ENCODE measurements around the gene INTS3. TPM values are rescaled to one million over a fixed set of nuclear protein-coding genes. Genes with fewer than 3 reads are reported as not detected.

Gene INTS3
- total and polyA plus RNA-seq, 9 donors = 28.5 to 48.6 (median 35.8) TPM

DNA sequence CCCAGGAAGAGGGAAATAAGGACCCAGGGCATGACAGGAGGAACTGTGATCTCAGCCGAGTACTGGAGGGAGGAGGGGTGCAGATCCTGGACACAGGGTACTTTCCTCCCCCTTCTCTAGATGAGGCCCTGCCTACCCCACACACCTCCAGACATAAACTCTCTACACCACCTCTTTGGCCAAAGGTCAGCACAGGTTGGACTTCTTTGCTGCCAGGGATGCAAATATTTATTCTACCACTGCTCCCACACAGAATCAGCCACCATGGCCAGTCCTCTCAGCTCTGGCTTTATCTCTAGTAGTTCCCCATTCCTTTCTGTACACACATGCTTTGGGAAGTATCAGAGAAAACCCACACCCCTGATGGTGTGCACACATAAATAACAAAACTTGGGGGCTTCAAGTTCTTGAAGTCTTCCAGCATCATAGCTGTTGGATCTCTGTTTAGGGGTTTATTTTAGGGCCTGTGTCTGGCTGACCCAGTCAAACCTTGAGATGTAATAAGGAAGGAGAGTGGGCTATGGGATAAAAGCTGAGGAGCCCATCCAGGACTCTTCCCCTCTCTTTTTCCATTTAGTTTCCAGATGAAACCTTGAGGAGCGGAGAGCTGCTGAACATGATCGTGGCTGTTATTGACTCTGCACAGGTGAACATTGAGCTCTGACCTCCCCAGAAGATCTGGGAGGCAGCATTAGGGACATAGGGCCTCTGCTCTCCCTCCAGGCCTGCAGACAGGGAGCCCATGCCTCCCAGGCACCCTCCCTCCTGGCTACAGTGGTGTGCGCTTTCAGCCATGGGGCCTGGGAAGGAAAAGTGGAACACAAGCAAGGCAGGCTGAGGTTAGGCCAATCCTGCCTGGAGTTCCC, 40.7 kb downstream of the INTS3 start:
- 100% methylated on average over 1 of the region's 4 CpGs for WGBS (ENCODE audit: insufficient coverage)
- Histone ChIP-seq H3K27me3 (ENCODE audit: control insufficient read depth, insufficient read depth, low read length) (no peaks in the 10 kb centered on the region), H3K4me3 (ENCODE audit: low read length) (no peak overlapping the region), H3K27ac (ENCODE audit: low read length) (no peak overlapping the region), H3K4me1 (ENCODE audit: control insufficient read depth, insufficient read depth, low read length) (peaks cover 22% of the 10 kb centered on the region), H3K36me3 (ENCODE audit: control insufficient read depth, insufficient read depth, low read length) (peaks cover 73% of the 10 kb centered on the region), H3K9me3 (replicated peaks; ENCODE audit: control insufficient read depth, low read depth, low read length) (no peaks in the 10 kb centered on the region)
- DNase-seq = no peak

DNA sequence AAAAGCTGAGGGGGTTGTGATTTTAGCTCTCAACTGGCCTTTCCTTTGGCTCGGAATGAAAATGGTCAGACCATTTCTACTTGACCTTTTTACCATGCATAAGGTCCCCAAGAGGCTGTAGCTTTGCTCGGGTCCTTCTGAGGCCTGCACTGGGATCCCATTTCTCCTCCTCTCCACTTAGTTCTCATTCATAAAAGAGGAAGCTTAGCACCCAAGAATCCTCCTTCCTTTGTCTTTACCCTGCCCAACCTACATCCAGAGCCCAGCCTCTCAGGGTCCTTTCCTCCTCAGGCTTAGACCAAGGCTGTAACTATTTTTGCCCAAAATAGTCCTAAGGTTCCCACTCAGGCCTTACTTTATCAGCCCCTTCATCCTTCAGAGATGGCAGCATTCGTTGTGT, 41.4 kb downstream of the INTS3 start:
- WGBS (ENCODE audit: insufficient coverage) = 78% methylated on average over 3 of the region's 3 CpGs
- no peaks in the 10 kb centered on the region for H3K9me3 ChIP-seq (replicated peaks; ENCODE audit: control insufficient read depth, low read depth, low read length)
- no peaks in the 10 kb centered on the region for H3K27me3 ChIP-seq (ENCODE audit: control insufficient read depth, insufficient read depth, low read length)
- no peak overlapping the region for H3K27ac ChIP-seq (ENCODE audit: low read length)
- peaks cover 67% of the 10 kb centered on the region for H3K36me3 ChIP-seq (ENCODE audit: control insufficient read depth, insufficient read depth, low read length)
- DNase-seq = no peak
- peaks cover 27% of the 10 kb centered on the region for H3K4me1 ChIP-seq (ENCODE audit: control insufficient read depth, insufficient read depth, low read length)
- H3K4me3 ChIP-seq (ENCODE audit: low read length) = no peak overlapping the region

DNA sequence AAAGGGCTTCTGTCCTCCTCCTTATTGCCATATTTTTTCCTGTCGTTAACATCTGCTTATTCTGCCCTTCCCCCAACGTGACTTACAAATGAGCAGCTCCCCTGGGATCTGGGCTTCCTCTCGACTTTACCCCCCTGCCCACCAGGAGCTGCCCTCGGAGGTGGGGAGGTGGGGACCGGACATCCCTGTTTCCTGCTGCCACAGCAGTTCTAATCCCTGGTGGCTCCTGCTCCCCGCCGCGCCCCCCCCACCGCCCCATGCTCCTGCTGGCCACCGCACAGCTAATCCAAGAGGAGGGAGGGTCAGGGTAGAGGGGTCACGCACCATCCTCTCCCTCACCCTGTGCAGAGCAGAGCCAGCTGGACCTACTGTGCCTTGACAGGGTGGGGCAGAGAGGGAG, 42.9 kb downstream of the INTS3 start:
- Histone ChIP-seq H3K27ac (ENCODE audit: low read length) (no peak overlapping the region), H3K4me3 (ENCODE audit: low read length) (no peak overlapping the region), H3K4me1 (ENCODE audit: control insufficient read depth, insufficient read depth, low read length) (peaks cover 39% of the 10 kb centered on the region), H3K9me3 (replicated peaks; ENCODE audit: control insufficient read depth, low read depth, low read length) (no peaks in the 10 kb centered on the region), H3K36me3 (ENCODE audit: control insufficient read depth, insufficient read depth, low read length) (peaks cover 55% of the 10 kb centered on the region), H3K27me3 (ENCODE audit: control insufficient read depth, insufficient read depth, low read length) (no peaks in the 10 kb centered on the region)
- no CpG with 5 or more reads among the region's 11 CpGs for WGBS (ENCODE audit: insufficient coverage)
- no peak for DNase-seq

DNA sequence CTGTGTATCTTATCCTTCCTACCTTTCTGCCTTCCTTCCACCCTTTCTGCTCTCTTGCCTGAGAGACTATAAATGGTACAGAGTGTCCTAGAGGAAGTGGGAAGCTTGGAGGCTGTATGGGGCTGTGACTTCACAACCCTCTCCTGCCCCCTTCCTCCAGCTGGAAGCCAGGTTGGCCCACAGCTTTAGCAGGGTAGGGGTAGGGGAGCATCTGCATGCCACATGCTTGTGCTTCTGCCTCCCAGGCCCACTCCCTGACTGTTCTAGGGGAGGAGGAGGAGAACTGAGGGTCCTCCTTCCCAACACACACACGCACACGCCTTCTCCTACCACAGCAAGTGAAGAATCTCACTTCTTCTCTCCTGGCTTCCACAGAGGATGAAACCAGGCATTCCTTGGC, 43.4 kb downstream of the INTS3 start:
- no peak for DNase-seq
- H3K4me3 ChIP-seq (ENCODE audit: low read length) = no peak overlapping the region
- H3K4me1 ChIP-seq (ENCODE audit: control insufficient read depth, insufficient read depth, low read length) = peaks cover 42% of the 10 kb centered on the region
- H3K36me3 ChIP-seq (ENCODE audit: control insufficient read depth, insufficient read depth, low read length) = peaks cover 55% of the 10 kb centered on the region
- no peaks in the 10 kb centered on the region for H3K9me3 ChIP-seq (replicated peaks; ENCODE audit: control insufficient read depth, low read depth, low read length)
- no peaks in the 10 kb centered on the region for H3K27me3 ChIP-seq (ENCODE audit: control insufficient read depth, insufficient read depth, low read length)
- no peak overlapping the region for H3K27ac ChIP-seq (ENCODE audit: low read length)
- no CpG with 5 or more reads among the region's 2 CpGs for WGBS (ENCODE audit: insufficient coverage)

DNA sequence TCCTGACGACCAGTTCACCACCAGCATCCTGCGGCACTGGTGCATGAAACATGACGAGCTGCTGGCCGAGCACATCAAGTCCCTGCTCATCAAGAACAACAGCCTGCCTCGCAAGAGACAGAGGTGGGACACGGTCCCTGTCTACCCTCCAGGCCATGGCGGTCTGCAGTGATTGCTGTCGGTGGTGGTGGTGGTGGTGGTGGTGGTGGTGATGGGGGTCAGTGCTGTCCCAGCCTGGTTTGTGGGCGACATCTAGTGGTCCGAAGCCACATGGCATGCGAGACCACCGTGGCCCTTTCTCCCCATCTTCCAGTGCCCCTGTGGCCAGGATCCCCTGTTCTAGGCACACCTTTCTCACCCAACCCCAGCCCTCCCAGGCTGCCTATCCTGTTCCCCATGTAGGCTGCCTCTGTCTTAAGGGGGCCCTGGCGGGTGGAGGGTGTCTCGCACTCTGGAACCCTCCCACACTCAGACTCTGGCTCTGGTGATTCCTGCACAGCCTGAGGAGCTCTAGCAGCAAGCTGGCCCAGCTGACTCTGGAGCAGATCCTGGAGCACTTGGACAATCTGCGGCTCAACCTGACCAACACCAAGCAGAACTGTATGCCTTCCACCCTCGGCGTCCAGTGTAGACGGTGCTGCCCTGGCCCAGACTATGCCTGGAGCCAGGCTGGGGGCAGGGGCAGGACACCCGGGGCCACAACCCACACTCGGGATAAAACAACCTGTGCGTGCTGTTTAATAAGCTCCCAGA, 44.2 kb downstream of the INTS3 start:
- Histone ChIP-seq H3K4me3 (ENCODE audit: low read length) (no peak overlapping the region), H3K9me3 (replicated peaks; ENCODE audit: control insufficient read depth, low read depth, low read length) (no peaks in the 10 kb centered on the region), H3K4me1 (ENCODE audit: control insufficient read depth, insufficient read depth, low read length) (peaks cover 49% of the 10 kb centered on the region), H3K27ac (ENCODE audit: low read length) (no peak overlapping the region), H3K27me3 (ENCODE audit: control insufficient read depth, insufficient read depth, low read length) (no peaks in the 10 kb centered on the region), H3K36me3 (ENCODE audit: control insufficient read depth, insufficient read depth, low read length) (peaks cover 56% of the 10 kb centered on the region)
- 59% methylated on average over 10 of the region's 21 CpGs for WGBS (ENCODE audit: insufficient coverage)
- no peak for DNase-seq

DNA sequence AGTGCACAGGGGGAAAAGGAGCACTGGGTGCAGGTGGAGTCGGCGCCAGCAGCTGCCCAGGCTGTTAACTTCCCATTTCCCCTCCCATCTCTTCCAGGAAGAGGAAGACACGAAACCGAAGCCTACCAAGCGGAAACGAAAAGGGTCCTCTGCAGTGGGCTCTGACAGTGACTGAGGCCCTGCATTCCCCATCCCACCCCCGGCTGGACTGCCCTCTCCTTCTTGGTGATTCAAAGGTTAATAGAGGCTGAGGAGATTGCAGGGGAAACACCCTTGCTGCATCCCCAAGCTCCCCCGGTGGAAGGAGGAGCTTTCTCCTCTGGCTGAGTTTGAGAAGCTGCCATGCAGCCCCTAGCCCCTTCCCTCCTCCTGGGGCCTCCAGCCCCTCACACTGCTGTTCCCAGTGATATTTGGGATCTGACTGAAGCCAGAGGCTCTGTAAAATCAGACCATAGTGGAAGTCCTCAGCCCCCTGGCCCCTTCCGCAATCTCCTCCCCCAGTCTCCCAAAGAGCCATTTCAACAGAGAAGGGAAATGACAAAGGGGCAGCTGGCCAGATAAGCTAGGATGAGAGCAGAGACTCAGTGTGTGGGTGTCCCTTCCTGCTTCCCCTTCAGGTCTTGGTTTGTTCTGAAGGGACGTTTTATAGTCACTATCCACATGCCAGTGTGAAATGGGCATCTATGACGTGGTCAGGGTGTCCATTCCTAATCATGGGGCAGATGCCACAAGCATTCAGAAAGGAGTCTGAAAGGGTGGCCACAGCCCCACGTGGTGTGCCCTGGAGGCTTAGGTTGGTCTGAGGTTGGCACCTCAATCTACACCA, 45.5 kb downstream of the INTS3 start:
- H3K27ac ChIP-seq (ENCODE audit: low read length) = peak overlapping the region; percentile 71
- H3K4me1 ChIP-seq (ENCODE audit: control insufficient read depth, insufficient read depth, low read length) = peaks cover 52% of the 10 kb centered on the region
- peaks cover 55% of the 10 kb centered on the region for H3K36me3 ChIP-seq (ENCODE audit: control insufficient read depth, insufficient read depth, low read length)
- no peaks in the 10 kb centered on the region for H3K27me3 ChIP-seq (ENCODE audit: control insufficient read depth, insufficient read depth, low read length)
- no peak overlapping the region for H3K4me3 ChIP-seq (ENCODE audit: low read length)
- WGBS (ENCODE audit: insufficient coverage) = 45% methylated on average over 3 of the region's 12 CpGs
- DNase-seq = peak; percentile 66
- no peaks in the 10 kb centered on the region for H3K9me3 ChIP-seq (replicated peaks; ENCODE audit: control insufficient read depth, low read depth, low read length)

DNA sequence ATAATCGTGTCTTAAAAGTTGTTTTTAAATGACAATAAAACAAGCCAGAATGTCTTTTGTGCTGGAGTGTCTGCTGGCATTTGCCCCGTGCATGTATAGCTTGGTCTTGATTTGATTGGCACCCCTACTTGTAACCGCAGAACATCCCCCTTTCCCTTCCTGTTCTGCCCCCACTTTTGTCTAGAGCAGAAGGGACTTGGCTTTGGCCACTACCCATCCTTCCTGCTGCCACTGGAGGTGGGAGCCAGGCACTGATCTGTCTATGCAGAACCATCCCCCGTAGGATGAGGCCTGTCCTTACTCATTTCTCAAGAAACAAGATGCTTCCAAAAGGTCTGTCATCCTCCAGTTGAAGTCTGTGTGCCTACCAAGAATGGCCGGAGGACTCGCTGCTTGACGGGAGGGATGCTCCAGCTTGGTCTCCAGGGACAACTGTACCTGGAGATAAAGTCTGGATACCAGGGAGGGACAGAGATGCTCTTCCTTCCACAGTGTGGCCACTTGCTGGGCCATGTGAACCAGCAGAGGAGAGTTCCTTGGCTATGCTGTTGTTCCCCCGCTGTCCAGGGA, 46.3 kb downstream of the INTS3 start:
- DNase-seq = no peak
- H3K9me3 ChIP-seq (replicated peaks; ENCODE audit: control insufficient read depth, low read depth, low read length) = no peaks in the 10 kb centered on the region
- WGBS (ENCODE audit: insufficient coverage) = 60% methylated on average over 3 of the region's 8 CpGs
- H3K27ac ChIP-seq (ENCODE audit: low read length) = peak overlapping the region; percentile 89
- no peaks in the 10 kb centered on the region for H3K27me3 ChIP-seq (ENCODE audit: control insufficient read depth, insufficient read depth, low read length)
- no peak overlapping the region for H3K4me3 ChIP-seq (ENCODE audit: low read length)
- peaks cover 51% of the 10 kb centered on the region for H3K36me3 ChIP-seq (ENCODE audit: control insufficient read depth, insufficient read depth, low read length)
- peaks cover 52% of the 10 kb centered on the region for H3K4me1 ChIP-seq (ENCODE audit: control insufficient read depth, insufficient read depth, low read length)

DNA sequence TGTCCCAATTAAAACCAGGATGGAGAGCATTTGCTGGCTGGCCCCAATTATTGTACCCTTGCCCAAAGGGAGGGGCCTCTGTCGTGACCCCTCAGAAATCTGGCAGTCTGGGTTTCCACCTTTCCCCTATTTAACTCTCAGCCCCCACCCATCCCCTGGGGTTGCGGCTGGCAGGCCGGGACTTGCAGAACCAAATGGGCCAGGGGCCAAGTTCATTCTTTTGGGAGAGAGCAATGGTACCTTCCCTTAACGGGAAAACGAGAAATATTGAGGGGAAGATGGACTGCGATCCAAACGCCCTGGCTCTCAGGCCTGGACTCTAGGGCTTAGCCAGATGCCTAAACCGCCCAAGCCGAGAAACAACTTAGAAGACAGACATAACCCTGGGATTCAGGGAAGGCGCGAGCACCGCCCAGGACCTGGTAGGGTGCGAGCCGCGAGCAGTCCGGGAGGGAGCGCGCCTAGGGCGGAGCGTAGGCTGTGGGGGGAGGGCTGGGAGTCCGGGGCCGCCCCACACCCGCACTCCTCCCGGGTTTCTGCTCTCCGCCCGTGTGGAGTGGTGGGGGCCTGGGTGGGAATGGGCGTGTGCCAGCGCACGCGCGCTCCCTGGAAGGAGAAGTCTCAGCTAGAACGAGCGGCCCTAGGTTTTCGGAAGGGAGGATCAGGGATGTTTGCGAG, 47.1 kb downstream of the INTS3 start, which contains the start of gene SLC27A3:
Gene SLC27A3, plus strand, starts transcription at position 628 of the 678 bp plus-strand sequence. CDS start 91 bp downstream, outside the sequence.
- peak; percentile 93 for DNase-seq
- Histone ChIP-seq H3K9me3 (replicated peaks; ENCODE audit: control insufficient read depth, low read depth, low read length) (no peaks in the 10 kb centered on the region), H3K4me1 (ENCODE audit: control insufficient read depth, insufficient read depth, low read length) (peaks cover 52% of the 10 kb centered on the region), H3K27me3 (ENCODE audit: control insufficient read depth, insufficient read depth, low read length) (no peaks in the 10 kb centered on the region), H3K36me3 (ENCODE audit: control insufficient read depth, insufficient read depth, low read length) (peaks cover 53% of the 10 kb centered on the region), H3K4me3 (ENCODE audit: low read length) (peak within 1 kb of the TSS; percentile 70), H3K27ac (ENCODE audit: low read length) (peak within 1 kb of the TSS; percentile 89)
- under 1% methylated on average over 33 of the region's 35 CpGs for WGBS (ENCODE audit: insufficient coverage)

All from muscle of leg (tissue), 11 donors.